HG03571 (cell line): ENCODE data around the gene KCNIP3.
"Not testable (repeated sequence)": the region's sequence is repeated elsewhere in the genome, so short reads cannot be mapped to it uniquely, and the experiment has no call there.

Experiments used
- ATAC-seq: cut with Tn5 transposase; IDR thresholded peaks from one replicate; pipeline ENCODE4 v1.9.1; 2021; ENCODE audit not compliant: unreplicated experiment

Gene KCNIP3

GRCh38 chr2:95346738-95347671 lies 49.9 kb downstream of the KCNIP3 start:
- no peak for ATAC-seq

GRCh38 chr2:95347681-95348608 lies 50.8 kb downstream of the KCNIP3 start:
- no peak for ATAC-seq

GRCh38 chr2:95348609-95349567 lies 51.7 kb downstream of the KCNIP3 start:
- ATAC-seq, result no peak

- no peak for ATAC-seq
These were observed 52.6 kb downstream of the KCNIP3 start for GRCh38 chr2:95349568-95350322.

GRCh38 chr2:95350368-95350767 lies 53.2 kb downstream of the KCNIP3 start:
- no peak for ATAC-seq

- no peak for ATAC-seq
These were observed 53.8 kb downstream of the KCNIP3 start for GRCh38 chr2:95350774-95351597.

GRCh38 chr2:95351598-95351915 lies 54.4 kb downstream of the KCNIP3 start:
- no peak for ATAC-seq

- ATAC-seq, result no peak
These were observed 55.3 kb downstream of the KCNIP3 start for GRCh38 chr2:95352310-95353054.

- ATAC-seq, result no peak
These were observed 56.0 kb downstream of the KCNIP3 start for GRCh38 chr2:95353055-95353575.

- no peak for ATAC-seq
These were observed 56.7 kb downstream of the KCNIP3 start for GRCh38 chr2:95353613-95354468.

- ATAC-seq, result no peak
These were observed 57.3 kb downstream of the KCNIP3 start for GRCh38 chr2:95354469-95354901.

- no peak for ATAC-seq
These were observed 57.8 kb downstream of the KCNIP3 start for GRCh38 chr2:95354925-95355324.

GRCh38 chr2:95355486-95355885 lies 58.3 kb downstream of the KCNIP3 start:
- ATAC-seq, result not testable (repeated sequence)

- no peak for ATAC-seq
These were observed 59.9 kb downstream of the KCNIP3 start for GRCh38 chr2:95356821-95357700.

- no peak for ATAC-seq
These were observed 60.7 kb downstream of the KCNIP3 start for GRCh38 chr2:95357717-95358280.

GRCh38 chr2:95359031-95359430 lies 61.9 kb downstream of the KCNIP3 start:
- no peak for ATAC-seq
